ENCODE results near the gene CPT1A.
"Not testable (repeated sequence)": the region's sequence is repeated elsewhere in the genome, so short reads cannot be mapped to it uniquely, and the experiment has no call there.

The CPT1A gene

GRCh38 chr11:68841718-68842426 lies at the start of gene CPT1A:
Gene CPT1A (minus strand): TSS chr11:68841916. CDS start chr11:68815474, 26,442 bp downstream.
- peak; percentile 83 for DNase-seq (ENCODE audit: insufficient read length, low spot score)
- FAIRE-seq: no peak
- no peak for TF ChIP-seq CTCF (IDR thresholded peaks at IDR 0.05; ENCODE audit: insufficient read depth, missing control alignments)

- TF ChIP-seq CTCF (IDR thresholded peaks at IDR 0.05; ENCODE audit: insufficient read depth, missing control alignments): no peak
- FAIRE-seq: no peak
Measured at GRCh38 chr11:68890490-68891231, 48.9 kb upstream of the CPT1A start.

GRCh38 chr11:68889948-68890446 lies 48.3 kb upstream of the CPT1A start:
- peak; percentile 11 for TF ChIP-seq CTCF (IDR thresholded peaks at IDR 0.05; ENCODE audit: insufficient read depth, missing control alignments)
- FAIRE-seq (no peak), DNase-seq (ENCODE audit: insufficient read length, low spot score) (no peak)

More at GRCh38 chr11:68890490-68891231, 48.9 kb upstream of the CPT1A start:
- no peak for DNase-seq (ENCODE audit: insufficient read length, low spot score)

GRCh38 chr11:68884827-68885226 lies 43.1 kb upstream of the CPT1A start:
- not testable (repeated sequence) for DNase-seq (ENCODE audit: insufficient read length, low spot score); FAIRE-seq

- FAIRE-seq: no peak
- no peak for DNase-seq (ENCODE audit: insufficient read length, low spot score)
- no peak for TF ChIP-seq CTCF (IDR thresholded peaks at IDR 0.05; ENCODE audit: insufficient read depth, missing control alignments)
Measured at GRCh38 chr11:68882391-68882790, 40.7 kb upstream of the CPT1A start.

GRCh38 chr11:68881320-68881719 lies 39.6 kb upstream of the CPT1A start:
- FAIRE-seq (no peak), DNase-seq (ENCODE audit: insufficient read length, low spot score) (no peak)
- TF ChIP-seq CTCF (IDR thresholded peaks at IDR 0.05; ENCODE audit: insufficient read depth, missing control alignments): no peak

- DNase-seq (ENCODE audit: insufficient read length, low spot score) (no peak), FAIRE-seq (no peak)
- no peak for TF ChIP-seq CTCF (IDR thresholded peaks at IDR 0.05; ENCODE audit: insufficient read depth, missing control alignments)
Measured at GRCh38 chr11:68880851-68881250, 39.1 kb upstream of the CPT1A start.
